ENCODE data around the gene CLDN14.

Gene CLDN14

DNA sequence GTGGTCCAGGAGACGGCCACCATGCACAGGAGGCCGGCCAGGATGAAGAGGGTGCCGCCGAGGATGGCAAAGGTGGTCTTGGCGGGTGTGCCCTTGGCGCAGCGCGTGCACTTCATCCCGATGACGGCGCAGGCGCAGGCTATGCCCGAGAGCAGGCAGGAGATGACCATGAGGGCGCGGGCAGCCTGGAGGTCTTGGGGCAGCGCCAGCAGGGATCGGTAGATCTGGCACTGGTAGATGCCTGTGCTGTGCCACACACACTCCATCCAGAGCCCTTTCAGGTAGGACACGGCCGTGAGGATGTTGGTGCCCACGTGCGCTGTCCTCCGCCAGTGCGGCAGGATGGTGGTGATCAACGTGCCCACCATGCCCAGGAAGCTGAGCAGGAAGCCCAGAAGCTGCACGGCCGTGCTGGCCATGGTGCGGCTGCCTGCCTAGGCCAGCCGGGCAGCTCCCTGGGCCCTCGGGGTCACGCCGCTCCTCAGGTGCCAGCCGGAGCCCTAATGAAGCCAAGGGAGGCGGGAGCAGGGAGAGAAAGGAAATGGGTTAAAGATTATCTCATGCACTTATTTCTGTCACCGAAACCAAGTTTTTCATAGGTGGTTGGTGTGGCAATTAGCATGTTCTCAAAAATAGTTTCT lies 18.5 kb downstream of the CLDN14 start:
- no peaks in the 10 kb centered on the region for H3K36me3 ChIP-seq (ENCODE audit: control insufficient read depth, insufficient read depth, low read length)
- TF ChIP-seq, protein P1, sequence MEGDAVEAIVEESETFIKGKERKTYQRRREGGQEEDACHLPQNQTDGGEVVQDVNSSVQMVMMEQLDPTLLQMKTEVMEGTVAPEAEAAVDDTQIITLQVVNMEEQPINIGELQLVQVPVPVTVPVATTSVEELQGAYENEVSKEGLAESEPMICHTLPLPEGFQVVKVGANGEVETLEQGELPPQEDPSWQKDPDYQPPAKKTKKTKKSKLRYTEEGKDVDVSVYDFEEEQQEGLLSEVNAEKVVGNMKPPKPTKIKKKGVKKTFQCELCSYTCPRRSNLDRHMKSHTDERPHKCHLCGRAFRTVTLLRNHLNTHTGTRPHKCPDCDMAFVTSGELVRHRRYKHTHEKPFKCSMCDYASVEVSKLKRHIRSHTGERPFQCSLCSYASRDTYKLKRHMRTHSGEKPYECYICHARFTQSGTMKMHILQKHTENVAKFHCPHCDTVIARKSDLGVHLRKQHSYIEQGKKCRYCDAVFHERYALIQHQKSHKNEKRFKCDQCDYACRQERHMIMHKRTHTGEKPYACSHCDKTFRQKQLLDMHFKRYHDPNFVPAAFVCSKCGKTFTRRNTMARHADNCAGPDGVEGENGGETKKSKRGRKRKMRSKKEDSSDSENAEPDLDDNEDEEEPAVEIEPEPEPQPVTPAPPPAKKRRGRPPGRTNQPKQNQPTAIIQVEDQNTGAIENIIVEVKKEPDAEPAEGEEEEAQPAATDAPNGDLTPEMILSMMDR (IDR thresholded peaks at IDR 0.05; ENCODE audit: insufficient read depth, low read length, poor library complexity, severe bottlenecking) = no peak
- H3K27me3 ChIP-seq (replicated peaks; ENCODE audit: control insufficient read depth, insufficient read depth, low read length) = no peaks in the 10 kb centered on the region
- DNase-seq (ENCODE audit: extremely low read depth, insufficient read length) = no peak
- H3K4me3 ChIP-seq (replicated peaks; ENCODE audit: low read depth, low read length) = no peak overlapping the region

DNA sequence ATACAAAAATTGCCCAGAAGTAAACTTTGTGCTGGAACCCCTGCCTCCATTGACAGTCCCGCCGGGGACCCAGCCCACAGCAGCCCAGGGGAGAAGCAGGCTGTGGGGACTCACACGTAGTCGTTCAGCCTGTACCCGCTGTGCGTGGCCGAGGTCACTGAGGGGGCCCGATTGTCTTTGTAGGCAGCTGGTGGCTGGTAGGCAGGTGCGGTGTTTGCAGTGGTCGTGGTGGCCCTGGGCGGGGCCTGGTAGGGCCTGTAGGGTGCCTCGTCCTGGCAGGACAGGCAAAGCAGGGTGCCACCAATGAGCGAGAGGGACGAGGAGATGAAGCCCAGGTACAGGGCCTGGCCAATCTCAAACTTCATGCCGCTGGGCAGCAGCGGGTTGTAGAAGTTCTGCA lies 19.1 kb downstream of the CLDN14 start:
- H3K36me3 ChIP-seq (ENCODE audit: control insufficient read depth, insufficient read depth, low read length) = no peaks in the 10 kb centered on the region
- H3K27me3 ChIP-seq (replicated peaks; ENCODE audit: control insufficient read depth, insufficient read depth, low read length) = no peaks in the 10 kb centered on the region
- no peak for DNase-seq (ENCODE audit: extremely low read depth, insufficient read length)
- no peak overlapping the region for H3K4me3 ChIP-seq (replicated peaks; ENCODE audit: low read depth, low read length)
- TF ChIP-seq, protein P1 (IDR thresholded peaks at IDR 0.05; ENCODE audit: insufficient read depth, low read length, poor library complexity, severe bottlenecking) = no peak

DNA sequence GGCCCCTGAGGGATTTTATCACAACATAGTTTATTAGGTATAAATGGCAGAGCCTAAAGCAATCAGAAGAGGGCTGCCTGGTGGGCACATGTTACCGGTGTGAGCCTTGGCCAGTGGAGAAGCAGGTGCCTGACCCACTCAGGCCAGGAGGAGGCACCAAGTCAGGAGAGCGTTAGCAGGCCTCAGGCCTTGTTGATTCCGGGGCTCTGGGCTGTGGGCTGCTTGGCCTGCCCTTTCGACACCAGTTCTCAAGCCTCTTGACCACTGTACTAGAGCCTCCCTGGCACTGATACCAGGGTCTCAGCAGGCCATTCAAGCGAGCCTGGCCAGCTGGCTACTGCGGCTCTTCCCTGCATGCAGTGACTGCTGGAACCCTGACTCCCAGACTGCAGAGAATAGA lies 20.8 kb downstream of the CLDN14 start:
- TF ChIP-seq, protein P1 (IDR thresholded peaks at IDR 0.05; ENCODE audit: insufficient read depth, low read length, poor library complexity, severe bottlenecking) = no peak
- Histone ChIP-seq H3K27me3 (replicated peaks; ENCODE audit: control insufficient read depth, insufficient read depth, low read length) (no peaks in the 10 kb centered on the region), H3K4me3 (replicated peaks; ENCODE audit: low read depth, low read length) (no peak overlapping the region), H3K36me3 (ENCODE audit: control insufficient read depth, insufficient read depth, low read length) (no peaks in the 10 kb centered on the region)
- DNase-seq (ENCODE audit: extremely low read depth, insufficient read length) = no peak

DNA sequence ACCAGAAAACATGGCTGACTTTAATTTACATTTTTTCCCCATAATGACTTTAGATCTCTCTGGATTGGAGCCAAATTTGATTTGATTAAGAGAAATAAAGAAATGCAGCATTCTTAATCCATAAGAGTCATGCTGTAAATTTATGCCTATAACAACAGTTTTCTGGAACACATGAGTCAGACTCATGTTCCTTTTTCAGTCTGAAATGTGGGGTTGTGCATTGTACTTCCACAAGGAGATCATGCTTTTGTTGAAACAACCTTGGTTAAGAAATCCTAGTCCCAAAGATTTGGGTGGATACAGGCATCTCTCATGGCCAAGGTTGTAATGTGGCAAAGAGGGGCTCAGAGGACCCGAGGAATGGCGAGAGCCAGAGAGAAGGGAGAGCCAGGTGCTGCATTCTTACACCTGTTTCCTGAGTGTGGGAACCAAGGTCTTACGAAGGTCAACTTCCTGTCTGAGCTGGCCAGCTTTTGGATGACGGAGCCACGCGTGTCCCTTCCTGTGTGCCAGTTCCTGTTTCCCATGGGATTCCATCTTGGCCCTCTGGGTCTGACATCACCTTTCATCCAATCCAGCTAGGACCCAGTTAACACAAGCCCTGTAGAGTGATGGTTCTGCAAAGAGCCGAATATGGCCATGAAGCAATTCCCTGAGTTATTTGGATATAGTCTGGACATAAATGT lies 23.1 kb downstream of the CLDN14 start:
- DNase-seq (ENCODE audit: extremely low read depth, insufficient read length) = no peak
- Histone ChIP-seq H3K4me3 (replicated peaks; ENCODE audit: low read depth, low read length) (no peak overlapping the region), H3K27me3 (replicated peaks; ENCODE audit: control insufficient read depth, insufficient read depth, low read length) (no peaks in the 10 kb centered on the region), H3K36me3 (ENCODE audit: control insufficient read depth, insufficient read depth, low read length) (no peaks in the 10 kb centered on the region)
- TF ChIP-seq, protein P1 (IDR thresholded peaks at IDR 0.05; ENCODE audit: insufficient read depth, low read length, poor library complexity, severe bottlenecking) = no peak

DNA sequence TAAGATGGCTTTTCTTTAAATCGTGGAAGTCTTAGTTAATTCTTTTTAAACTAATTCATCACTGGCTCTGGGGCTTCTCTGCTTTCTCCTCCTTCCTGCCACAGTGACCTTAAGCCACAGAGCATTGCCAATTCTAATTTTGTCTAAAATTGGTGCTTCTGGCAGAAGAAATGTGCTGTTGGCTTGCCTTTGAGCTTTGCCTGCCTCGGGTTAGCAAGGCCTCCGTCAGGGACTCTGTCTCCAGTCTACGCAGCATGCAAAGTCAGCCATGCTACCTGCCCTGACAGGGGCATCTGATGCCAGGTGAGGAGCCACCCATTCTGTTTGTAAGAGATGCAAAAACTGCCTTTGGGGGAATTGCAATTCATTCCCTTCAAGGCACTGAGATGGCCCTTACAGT lies 25.2 kb downstream of the CLDN14 start:
- H3K36me3 ChIP-seq (ENCODE audit: control insufficient read depth, insufficient read depth, low read length) = no peaks in the 10 kb centered on the region
- H3K4me3 ChIP-seq (replicated peaks; ENCODE audit: low read depth, low read length) = no peak overlapping the region
- no peak for DNase-seq (ENCODE audit: extremely low read depth, insufficient read length)
- TF ChIP-seq, protein P1 (IDR thresholded peaks at IDR 0.05; ENCODE audit: insufficient read depth, low read length, poor library complexity, severe bottlenecking) = no peak
- H3K27me3 ChIP-seq (replicated peaks; ENCODE audit: control insufficient read depth, insufficient read depth, low read length) = no peaks in the 10 kb centered on the region
